NCI-H1048 (cell line): Measurements from ENCODE around the gene MYBBP1A.

Experiments
- DNase-seq: peaks from one replicate; lab custom pipeline; 2025; lab: John Stamatoyannopoulos, UW

MYBBP1A gene

DNA sequence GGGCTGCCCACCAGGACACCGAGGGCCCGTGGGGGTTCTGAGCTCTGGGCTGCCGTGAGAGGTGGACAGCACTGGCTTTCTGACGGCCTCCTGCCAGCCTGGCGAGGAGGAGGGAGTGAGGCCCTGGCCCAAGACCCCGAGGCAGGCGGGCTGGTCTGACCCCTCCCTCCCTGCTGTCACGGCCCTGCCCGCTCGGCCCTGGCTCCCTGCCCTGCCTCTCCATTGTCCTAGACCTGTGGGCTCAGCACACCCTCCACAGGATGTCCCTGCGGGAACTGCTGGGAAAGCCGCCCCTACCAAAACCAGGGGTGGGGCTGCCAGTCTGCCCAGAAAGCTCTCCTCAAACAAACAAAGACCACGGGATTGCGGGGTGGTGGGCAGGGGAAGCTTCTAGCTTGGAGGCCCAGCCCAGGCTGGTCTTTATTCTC lies 35.8 kb downstream of the MYBBP1A start:
- no peak for DNase-seq

DNA sequence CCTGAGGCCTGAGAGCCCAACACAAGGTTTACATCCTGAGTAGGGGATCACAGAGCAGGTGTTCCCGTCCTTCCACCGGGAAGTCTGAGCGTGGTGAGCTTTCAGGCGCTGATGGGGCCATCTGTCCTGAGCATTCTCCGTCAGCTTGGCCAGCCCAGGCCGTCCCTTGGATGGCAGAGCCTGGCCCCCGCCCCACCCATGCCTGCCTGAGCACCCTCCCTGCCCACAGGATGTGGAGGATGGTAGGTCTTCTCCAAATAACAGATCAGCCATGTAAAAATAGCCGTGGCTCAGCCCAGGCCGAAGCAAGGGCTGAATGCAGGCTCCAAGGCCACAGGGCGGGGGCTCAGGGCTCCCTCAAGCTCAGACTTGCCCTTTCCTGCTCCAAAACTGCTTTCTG lies 36.3 kb downstream of the MYBBP1A start:
- no peak for DNase-seq

DNA sequence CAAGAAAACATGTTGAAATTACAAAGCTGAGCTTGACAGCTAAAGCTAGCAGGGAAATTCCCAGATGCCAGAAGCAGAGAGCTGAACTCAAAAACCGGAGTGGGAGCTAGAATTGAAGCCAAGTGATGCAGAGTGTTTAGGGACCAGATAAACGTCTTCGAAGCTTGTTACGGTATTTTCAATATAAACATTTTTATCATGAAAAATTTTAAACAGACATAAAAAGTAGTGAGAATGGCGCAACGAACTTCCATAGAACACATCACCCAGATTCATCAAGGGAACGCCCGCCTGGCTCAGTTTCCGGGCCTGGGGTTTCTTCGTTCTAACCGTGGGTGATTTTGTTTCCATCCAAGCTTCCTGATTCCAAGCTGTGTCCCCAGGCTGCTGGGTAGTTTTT lies 38.4 kb downstream of the MYBBP1A start:
- no peak for DNase-seq

DNA sequence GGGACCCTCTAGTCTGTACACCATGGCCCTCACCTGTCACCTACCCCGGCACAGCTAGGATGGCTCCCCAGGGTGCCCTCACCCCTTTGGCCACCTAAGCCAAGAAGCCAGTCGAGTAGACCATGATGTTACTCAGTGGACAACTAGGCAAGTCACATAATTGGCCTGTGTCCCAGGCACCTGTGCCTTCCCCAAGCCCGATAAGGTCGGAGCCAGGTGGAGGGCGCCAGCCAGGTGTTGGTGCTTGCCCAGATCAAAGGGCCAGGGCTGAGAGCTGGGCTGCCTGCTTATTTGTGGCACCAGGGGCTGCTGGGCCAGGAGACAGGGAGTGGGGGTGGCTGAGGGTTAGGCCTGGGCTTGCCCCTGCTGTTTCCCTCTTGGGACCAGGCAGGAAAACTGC lies 39.7 kb downstream of the MYBBP1A start:
- no peak for DNase-seq

DNA sequence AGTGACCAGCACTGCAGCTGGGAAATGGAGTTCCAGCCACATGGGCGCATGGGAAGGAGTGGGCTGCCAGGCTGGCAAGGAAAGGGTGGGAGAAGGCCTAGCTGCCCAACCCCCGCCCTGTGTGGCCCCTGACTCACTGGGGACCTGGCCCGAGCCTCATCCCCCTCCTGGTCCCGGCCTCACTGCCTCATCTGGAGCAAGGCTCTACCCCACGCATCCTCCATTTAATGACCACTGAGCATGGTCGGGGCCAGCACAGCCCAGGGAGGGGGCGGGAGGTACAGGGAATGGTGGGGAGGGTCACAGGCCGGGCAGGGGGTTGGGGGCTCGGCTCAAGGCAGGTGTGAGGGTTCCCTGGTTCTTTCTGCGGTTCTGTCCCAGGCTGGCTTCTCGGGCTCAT lies 40.4 kb downstream of the MYBBP1A start:
- DNase-seq: no peak

DNA sequence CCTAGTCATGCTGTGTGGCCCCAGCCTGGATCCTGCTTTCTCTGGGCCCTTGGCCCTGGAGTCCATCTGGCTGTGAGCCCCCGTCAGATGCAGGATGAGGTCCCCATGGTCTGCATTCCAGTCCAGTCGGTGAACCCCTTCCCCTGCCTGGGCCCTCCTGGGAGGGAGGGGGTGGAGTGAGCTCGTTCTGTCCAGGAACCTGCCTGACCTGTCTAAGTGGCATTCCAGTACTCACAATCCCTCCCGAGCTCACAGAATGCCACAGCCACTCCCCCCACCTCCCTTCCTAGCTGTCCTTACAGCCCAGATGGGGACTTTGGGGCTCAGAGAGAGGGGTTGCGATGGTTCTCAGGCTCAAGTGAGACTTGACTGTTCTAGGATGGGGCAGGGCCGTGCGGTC lies 41.0 kb downstream of the MYBBP1A start:
- no peak for DNase-seq

DNA sequence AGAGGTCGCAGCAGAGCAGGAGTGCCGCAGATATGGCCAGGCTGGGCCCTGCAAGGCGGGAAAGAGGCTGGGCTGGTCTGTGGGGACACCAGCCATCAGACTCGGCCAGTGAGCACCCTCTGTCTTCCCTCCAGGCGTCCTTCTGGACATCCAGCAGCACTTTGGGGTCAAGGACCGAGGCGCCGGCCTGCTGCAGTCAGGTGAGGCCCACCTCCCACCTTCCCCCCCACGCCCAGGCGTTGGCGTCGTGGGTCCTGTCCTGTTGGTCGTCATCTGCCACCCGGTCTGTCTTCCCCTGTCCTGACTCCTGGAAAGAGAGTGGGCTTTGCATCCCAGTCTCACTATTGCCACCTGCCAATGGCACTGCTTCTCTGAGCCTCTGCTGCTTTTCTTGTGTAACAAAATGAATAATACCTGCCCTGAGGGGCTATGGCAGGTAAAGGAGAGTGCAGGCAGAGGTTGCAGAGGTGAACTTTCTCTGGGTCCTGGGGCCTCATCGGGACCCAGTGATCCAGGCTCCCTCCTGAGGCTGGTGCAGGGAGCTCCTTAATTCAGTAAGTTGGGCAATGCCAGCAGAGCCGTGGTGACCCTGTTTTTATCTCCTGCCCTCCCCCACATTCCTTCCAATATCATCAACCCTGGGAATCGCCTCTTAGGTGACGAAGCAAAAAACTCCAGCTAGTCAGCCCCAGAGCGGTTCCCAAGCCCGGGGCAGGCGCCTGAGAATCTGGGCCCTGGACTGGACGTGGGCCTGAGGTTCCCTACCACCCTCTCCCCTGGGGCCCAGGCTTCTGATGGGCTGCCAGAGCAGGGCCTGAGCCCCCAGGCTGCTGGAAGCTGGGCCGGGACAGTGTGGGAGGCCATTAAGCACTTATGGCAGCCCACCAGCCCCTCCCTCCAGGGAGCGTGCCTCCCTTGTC lies 41.8 kb downstream of the MYBBP1A start:
- DNase-seq: no peak

DNA sequence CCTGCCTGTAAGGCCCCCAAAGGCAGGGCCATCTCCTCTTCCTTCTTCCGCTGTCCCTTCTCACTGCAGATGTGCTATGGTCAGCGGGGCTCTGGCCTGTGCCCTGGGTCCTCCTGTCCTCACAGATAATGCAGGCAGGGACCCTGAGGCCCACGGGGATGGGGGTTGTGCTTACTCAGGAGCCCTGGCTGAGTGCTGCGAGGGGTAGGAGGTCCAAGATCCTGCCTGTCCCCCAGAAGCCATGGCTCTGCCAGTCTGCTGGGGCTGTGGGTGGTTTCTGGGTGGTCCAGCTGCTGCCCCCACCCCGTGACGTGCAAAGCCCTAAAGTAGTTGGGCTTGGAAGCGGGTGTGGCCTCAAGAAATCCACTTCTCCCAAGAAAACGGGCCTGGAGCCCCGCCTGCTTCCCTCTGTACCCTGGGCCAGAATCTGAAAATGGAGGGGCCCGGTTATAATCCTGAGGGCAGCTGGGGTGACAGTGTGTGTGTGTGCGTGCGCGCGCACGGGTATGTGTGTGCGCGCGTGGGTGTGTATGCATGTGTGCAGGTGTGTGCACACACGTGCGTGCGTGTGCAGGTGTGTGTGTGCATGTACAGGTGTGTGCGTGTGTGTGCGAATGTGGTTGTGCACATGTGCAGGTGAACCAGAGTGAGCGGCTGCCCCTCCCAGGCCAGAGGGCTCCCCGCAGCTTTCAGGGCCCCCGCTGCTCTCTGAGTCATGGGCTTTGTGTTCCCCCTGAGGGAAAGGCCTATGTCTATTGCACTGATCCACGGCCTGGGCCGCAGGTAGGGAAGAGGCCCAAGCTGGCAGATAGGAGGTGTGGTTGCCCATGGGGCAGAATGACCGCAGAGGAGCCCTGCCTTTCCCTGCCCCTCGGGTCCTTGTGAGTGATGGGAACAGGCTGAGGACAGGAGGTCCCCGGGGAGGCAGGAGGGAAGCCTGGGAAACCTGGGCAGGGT lies 42.8 kb downstream of the MYBBP1A start:
- DNase-seq: no peak

DNA sequence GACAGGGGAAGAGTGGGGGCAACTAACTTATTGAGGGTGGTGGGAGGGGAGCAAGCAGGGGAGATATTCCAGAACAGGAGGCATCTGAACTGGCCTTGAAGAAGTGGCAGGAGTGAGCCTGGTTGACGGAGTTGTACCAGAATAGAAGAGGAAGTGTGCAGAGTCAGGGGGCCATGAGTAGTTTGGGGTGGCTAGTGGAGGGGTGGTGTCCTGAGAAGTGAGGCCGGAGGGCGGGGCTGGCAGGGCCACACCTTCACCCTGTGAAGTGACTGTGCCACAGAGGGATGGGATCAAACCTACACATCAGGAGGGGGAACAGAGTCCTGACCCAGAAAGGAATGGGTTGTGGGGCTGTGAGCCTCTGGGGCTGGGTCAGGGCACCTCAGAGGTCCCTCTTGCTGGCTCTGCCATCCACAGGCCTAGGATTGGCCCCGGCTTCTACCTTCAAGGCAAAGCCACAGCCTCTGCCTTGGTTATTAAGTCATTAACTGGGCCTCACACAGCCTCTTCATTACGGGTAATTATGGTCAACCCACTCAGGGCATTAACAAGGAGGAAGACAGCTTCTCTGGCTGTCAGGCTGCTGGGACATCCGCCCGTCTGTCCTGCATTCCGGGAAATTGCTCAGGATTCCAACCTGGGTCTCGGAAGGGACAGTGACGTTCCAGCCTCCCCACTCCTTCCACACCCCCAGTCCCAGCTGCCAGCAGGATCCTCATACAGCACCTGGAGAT lies 43.8 kb downstream of the MYBBP1A start:
- no peak for DNase-seq

DNA sequence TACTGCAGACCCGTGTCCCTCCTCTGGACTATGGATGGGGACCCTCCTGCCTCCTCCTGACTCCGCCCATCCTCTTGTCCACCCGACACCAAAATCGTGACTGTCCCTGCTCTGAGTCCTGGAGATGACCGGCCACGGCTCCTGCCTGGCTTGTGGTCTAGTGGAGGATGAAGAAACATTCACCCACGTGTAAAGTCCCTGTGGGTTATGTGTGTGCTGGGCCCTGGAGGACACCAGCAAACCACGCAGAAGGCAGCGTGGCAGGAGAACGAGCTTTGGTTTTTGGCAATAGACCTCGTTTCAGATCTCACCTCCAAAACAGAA lies 44.6 kb downstream of the MYBBP1A start:
- DNase-seq: no peak

DNA sequence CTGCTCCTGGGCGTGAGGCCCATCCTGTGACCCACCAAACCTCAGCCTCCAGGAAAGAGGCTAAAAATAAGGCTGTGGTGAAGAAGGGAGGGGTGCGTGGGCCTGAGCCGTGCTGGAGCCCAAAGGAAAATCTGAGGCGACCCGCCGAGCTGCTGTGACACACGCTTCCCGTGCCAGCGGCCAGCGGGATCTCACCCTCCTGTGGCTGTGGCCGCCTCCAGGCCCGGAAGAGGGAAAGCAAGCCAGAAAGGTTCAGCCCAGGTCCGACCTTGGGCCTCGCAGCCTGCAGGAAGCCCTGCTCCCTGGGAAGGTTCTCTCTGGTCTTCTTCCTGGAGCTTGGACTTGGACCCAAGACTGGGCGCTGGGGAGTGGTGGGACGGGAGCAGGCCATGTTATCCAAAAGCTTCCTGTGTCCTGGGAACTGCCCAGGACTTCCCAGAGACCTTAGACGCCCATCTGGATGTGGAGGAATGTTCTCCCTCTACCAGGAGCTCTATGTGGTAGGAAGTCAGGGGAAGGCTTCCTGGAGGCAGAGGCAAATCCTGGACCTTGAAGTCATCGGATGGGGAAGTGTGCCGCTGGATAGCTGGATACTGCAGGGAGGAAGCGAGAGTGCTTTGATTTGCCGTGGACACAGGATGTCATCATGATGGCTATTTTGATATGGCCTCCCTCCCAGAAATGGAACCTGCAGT lies 45.1 kb downstream of the MYBBP1A start:
- no peak for DNase-seq

DNA sequence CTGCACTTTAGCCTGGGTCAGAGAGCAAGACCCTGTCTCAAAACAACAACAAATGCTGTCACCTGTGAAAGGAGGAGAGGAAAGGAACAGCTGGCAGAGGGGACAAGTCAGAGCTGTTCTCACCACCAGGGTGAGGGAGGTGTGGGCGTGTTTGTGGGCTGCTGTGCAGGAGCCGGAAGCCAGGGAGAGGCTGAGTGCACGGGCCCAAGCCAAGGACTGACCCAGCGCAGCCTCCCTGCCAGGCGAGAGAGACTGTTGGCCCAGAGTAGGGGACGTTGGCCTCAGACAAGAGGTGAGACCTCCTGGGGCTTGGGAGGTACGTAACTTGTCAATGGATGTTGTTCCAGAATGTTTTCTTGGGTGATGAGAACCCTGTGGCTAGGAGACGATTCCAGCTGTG lies 45.8 kb downstream of the MYBBP1A start:
- no peak for DNase-seq

DNA sequence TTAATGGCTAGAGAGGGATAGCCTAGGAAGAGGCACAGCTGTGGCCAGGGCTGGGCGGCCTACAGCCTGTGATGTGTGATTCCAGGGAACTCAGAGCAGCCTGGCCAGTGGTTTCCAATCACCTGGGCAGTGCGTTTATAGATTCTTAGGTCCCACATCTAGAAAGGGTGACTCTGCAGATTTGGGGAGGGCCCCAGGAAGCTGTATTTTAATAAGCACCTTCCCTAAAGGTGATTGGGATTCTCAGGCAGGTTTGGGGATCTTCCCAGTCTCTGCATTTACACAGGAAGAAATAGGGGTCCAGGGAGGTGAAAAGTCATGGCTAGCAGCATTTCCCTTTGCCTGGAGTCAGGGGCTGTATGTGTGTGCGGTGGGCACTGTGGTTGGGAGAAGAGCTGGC lies 47.0 kb downstream of the MYBBP1A start:
- no peak for DNase-seq

DNA sequence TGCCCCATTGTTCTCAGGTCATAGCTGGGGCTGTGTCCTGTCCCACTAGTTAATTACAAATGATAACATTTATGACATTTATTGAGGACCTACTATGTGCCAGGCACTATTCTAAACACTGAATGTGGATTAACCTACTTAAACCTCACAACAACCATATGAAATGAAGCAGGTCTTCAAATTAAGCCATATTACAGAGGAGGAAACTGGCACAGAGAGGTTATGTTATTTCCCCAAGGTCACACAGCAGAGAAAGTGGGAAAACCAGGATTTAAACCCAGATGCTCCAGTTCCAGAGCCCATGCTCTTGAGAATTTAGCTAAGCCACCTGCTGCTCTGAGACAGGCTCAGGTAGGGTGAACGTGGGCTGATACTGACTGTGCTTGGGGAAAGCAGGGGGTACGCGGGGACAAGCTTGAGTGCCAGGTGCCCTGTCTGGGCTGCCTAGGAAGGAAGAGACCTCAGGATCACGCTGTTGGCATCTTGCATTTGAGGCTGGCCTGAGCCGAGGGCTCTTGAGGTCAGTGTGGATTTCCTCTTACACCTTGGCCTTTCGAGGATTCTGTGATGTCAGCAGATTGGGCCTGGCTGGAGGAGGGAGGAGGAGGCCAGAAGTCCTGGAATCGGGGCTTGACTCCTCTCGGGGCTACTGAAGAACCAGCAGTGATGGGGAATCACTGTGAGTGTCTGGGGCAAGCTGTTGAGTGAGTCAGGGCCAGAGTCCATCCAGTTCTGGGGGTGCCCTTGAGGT lies 47.6 kb downstream of the MYBBP1A start:
- DNase-seq: no peak

DNA sequence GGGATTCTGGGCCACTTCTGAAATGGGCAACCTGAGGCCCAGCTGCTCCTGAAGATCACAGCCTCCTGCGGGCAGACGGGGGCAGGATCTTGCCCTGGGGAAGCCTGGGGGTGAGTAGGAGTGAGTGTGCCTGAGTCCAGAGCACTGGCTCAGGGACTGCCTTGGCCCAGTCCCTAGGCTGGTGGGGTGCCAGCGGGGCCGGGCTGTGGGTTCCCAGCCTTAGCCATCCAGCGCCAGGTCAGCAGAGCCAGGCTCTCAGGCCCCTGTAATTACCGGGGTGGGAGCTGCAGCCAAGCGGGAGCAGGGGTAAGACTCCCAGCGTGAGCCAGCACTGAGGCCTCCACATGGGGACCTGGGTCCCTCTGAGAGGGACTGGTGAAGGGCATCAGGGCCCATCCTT lies 48.3 kb downstream of the MYBBP1A start:
- no peak for DNase-seq

DNA sequence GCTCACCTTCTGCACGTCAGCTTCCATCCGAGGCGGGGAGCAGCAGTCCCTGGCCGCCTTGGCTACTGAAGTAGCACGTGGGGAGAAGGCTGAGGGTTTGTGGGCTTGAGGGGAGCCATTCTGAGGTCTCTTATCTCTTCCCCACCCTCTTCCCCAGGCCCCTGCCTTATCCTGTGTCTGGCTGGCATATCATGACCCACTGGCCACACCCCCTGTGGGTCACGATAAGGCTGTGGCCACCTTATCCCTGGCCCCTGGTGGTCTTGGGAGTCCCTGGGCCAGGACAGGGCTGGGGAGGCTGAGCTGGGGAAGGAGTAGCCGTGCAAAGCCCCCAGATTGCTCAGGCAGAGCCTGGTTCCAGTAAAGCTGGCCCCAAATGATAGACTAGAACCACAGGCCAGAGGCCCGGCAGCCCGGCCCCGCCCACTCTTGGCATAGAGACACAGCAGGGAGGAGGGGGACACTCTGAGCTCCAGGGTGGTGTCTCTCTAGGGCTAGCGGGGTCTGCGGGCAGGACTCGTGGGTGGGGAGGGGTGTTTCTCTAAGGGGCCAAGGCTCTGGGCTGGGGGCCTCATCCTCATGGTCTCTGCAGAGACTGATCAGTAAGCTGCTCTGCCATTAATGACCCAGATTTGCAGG lies 48.9 kb downstream of the MYBBP1A start:
- DNase-seq: no peak

DNA sequence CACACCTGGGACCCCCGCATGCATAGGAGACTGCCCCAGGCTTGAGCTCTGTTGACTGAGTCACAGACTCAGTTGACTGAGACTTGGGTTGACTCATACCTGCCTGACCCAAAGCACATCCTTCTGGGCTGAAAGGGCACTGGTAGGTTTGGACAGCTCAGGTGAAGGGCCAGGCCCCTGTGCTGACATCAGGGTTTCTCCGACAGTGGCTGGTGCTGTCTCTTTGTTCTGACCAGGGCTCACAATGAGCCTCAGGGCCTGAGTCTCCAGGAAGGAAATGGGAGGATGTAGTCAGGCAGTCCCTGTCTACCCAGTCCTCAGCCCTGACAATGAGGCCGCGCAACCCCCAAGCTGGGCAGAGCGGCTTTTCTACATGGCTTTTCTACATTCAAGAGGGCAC lies 50.0 kb downstream of the MYBBP1A start:
- DNase-seq: no peak

DNA sequence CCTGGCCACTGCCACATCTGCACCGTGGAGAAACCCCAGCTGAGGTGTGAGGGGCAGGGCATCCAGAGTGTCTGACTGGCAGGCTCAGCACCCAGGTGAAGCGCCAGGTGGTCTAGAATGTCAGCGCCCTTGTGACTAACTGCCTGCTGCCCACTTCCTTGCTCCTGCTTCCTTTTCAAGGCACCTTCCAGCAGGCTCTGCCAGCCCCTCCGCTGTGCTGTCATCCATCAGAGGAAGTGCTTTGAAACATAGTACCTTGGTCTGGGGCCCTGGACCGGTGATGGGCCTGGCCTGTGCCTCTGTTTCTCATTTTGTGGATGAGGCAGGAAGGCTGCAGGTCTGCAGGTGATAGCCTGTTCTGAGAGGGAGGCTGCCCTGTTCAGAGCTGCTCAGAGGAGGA lies 51.0 kb downstream of the MYBBP1A start:
- no peak for DNase-seq

DNA sequence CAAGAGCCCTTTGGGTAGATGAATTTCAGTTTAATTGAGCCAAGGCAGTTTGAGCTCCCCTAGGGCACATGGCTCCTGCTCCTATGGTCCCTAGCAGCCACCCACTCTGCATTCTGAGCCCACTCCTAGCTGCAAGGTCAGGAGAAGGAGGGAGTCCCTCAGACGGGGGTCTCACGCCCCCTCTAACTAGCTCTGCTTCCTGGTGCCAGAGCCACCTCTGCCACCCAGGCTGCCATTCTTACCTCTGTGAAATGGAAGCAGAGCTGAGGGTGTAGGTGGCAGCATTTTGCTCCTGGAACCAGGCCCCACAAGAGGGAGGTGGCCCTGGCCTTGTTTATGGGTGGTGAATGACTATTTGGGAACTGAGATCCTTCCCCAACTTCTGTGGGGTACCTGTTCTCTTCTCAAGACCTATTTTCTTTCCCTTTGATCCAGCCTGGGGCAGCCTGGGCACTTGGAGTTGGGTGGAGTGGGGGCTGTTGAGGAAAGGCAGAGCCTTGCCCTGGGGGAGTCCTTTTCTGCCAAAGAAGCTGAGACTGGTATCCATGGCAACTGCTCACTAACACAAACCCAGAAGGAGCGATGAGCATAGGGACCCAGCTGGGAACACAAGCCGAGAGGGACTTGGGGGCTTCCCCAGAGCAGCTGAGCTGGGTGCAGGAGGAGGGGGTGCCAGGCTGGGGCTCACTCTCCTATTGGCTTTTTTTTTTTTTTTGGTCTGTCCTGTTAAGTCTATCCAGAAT lies 51.7 kb downstream of the MYBBP1A start:
- DNase-seq: no peak
